Loucy (cell line): ENCODE measurements around the gene ZNF410.

ENCODE experiments used
- H2AFZ ChIP-seq: fragments of 200-600 bp; sonication (generic); 2 replicates; pipeline ENCODE4 v1.6.0; 2016; ENCODE audit warnings: antibody characterized with exemption, mild to moderate bottlenecking, low read length, moderate library complexity
- H3F3A ChIP-seq: fragments of 200-600 bp; 2 replicates; pipeline ENCODE4 v1.6.0; 2016; ENCODE audit warnings: antibody characterized with exemption, low read depth, mild to moderate bottlenecking
- H3K27me3 ChIP-seq: fragments of 200-600 bp; sonication (generic); 2 replicates; pipeline ENCODE4 v1.6.1; 2014; ENCODE audit warnings: low read length, mild to moderate bottlenecking; ENCODE audit not compliant: insufficient read depth, poor library complexity, severe bottlenecking
- H3K36me3 ChIP-seq: fragments of 200-600 bp; sonication (generic); 2 replicates; pipeline ENCODE4 v1.6.1; 2016; ENCODE audit warnings: low read length; ENCODE audit not compliant: insufficient read depth
- H3K4me1 ChIP-seq: fragments of 200-600 bp; sonication (generic); 2 replicates; pipeline ENCODE4 v1.5.1; 2014; ENCODE audit warnings: low read length, mild to moderate bottlenecking; ENCODE audit not compliant: insufficient read depth, poor library complexity, severe bottlenecking
- H3K4me2 ChIP-seq: fragments of 200-600 bp; sonication (generic); 2 replicates; pipeline ENCODE4 v1.6.0; 2014; ENCODE audit warnings: antibody characterized with exemption, low read length, low read depth, mild to moderate bottlenecking; ENCODE audit not compliant: poor library complexity, severe bottlenecking
- H3K4me3 ChIP-seq: fragments of 200-600 bp; sonication (generic); 2 replicates; pipeline ENCODE4 v1.5.1; 2014; ENCODE audit warnings: low read length, mild to moderate bottlenecking, mixed read lengths; ENCODE audit not compliant: poor library complexity, severe bottlenecking
- H3K79me2 ChIP-seq: fragments of 200-600 bp; sonication (generic); 2 replicates; pipeline ENCODE4 v1.6.1; 2014; ENCODE audit warnings: low read length; ENCODE audit not compliant: insufficient read depth
- H3K9ac ChIP-seq: fragments of 200-600 bp; sonication (generic); 2 replicates; pipeline ENCODE4 v1.6.0; 2014; ENCODE audit warnings: mild to moderate bottlenecking, low read depth, low read length, moderate library complexity; ENCODE audit not compliant: poor library complexity, severe bottlenecking
- H3K9me2 ChIP-seq: fragments of 200-600 bp; sonication (generic); replicated peaks from 2 replicates; pipeline ENCODE4 v1.6.1; 2016; ENCODE audit warnings: low read depth, low read length, mixed read lengths
- H3K9me3 ChIP-seq: fragments of 200-600 bp; sonication (generic); 2 replicates; pipeline ENCODE4 v1.6.1; 2014; ENCODE audit warnings: mild to moderate bottlenecking, antibody characterized with exemption, low read length, low read depth; ENCODE audit not compliant: insufficient read depth
- H4K20me1 ChIP-seq: fragments of 200-600 bp; sonication (generic); 2 replicates; pipeline ENCODE4 v1.6.0; 2014; ENCODE audit warnings: antibody characterized with exemption, low read length, mild to moderate bottlenecking; ENCODE audit not compliant: insufficient read depth, poor library complexity, severe bottlenecking
- CTCF ChIP-seq: fragments of 200-600 bp; sonication (generic); conservative IDR thresholded peaks from 2 replicates; pipeline ENCODE4 v1.5.1; 2014; ENCODE audit warnings: mild to moderate bottlenecking, antibody characterized with exemption, low read length
- EZH2phosphoT487 ChIP-seq: fragments of 200-600 bp; IDR thresholded peaks from 2 replicates; pipeline ENCODE4 v1.6.1; 2018; ENCODE audit warnings: antibody characterized with exemption, mild to moderate bottlenecking, moderate library complexity, borderline replicate concordance

Gene ZNF410

GRCh38 chr14:73973497-73973896 lies 86.8 kb downstream of the ZNF410 start:
- no peaks in the 10 kb centered on the region for H3K27me3 ChIP-seq
- no peaks in the 10 kb centered on the region for H3K9me3 ChIP-seq
- H3K4me1 ChIP-seq = no peaks in the 10 kb centered on the region
- H3K79me2 ChIP-seq = no peaks in the 10 kb centered on the region
- no peak overlapping the region for H3K4me3 ChIP-seq
- H3K36me3 ChIP-seq = peaks cover 6% of the 10 kb centered on the region; the same call in 1 of the 2 replicates
- TF ChIP-seq EZH2phosphoT487 (no peak), CTCF (no peak)
- no peak overlapping the region for H3K4me2 ChIP-seq
- no peaks in the 10 kb centered on the region for H3F3A ChIP-seq
- H4K20me1 ChIP-seq = no peaks in the 10 kb centered on the region
- H3K9me2 ChIP-seq = no peaks in the 10 kb centered on the region
- no peak overlapping the region for H2AFZ ChIP-seq
- H3K9ac ChIP-seq = no peak overlapping the region

GRCh38 chr14:73976125-73976524 lies 89.5 kb downstream of the ZNF410 start:
- no peaks in the 10 kb centered on the region for H4K20me1 ChIP-seq
- H3K79me2 ChIP-seq = no peaks in the 10 kb centered on the region
- H3K9ac ChIP-seq = no peak overlapping the region
- no peaks in the 10 kb centered on the region for H3K27me3 ChIP-seq
- no peaks in the 10 kb centered on the region for H3F3A ChIP-seq
- H3K4me2 ChIP-seq = no peak overlapping the region
- H2AFZ ChIP-seq = no peak overlapping the region
- TF ChIP-seq CTCF (no peak), EZH2phosphoT487 (no peak)
- no peaks in the 10 kb centered on the region for H3K9me3 ChIP-seq
- H3K9me2 ChIP-seq = no peaks in the 10 kb centered on the region
- no peaks in the 10 kb centered on the region for H3K36me3 ChIP-seq
- no peaks in the 10 kb centered on the region for H3K4me1 ChIP-seq
- no peak overlapping the region for H3K4me3 ChIP-seq

GRCh38 chr14:73977896-73978295 lies 91.2 kb downstream of the ZNF410 start:
- H2AFZ ChIP-seq = no peak overlapping the region
- no peaks in the 10 kb centered on the region for H3K36me3 ChIP-seq
- H3F3A ChIP-seq = no peaks in the 10 kb centered on the region
- no peaks in the 10 kb centered on the region for H3K79me2 ChIP-seq
- no peaks in the 10 kb centered on the region for H4K20me1 ChIP-seq
- no peaks in the 10 kb centered on the region for H3K9me3 ChIP-seq
- no peaks in the 10 kb centered on the region for H3K27me3 ChIP-seq
- TF ChIP-seq EZH2phosphoT487 = no peak
- no peak for TF ChIP-seq CTCF
- no peak overlapping the region for H3K4me2 ChIP-seq
- no peak overlapping the region for H3K4me3 ChIP-seq
- no peak overlapping the region for H3K9ac ChIP-seq
- H3K4me1 ChIP-seq = no peaks in the 10 kb centered on the region
- H3K9me2 ChIP-seq = no peaks in the 10 kb centered on the region
